MM.1S (cell line): ENCODE results near the gene TERT.

Source experiments
- DNase-seq: peaks from one replicate; pipeline ENCODE4 v3.0.0-alpha.2; 2015
- H2AFZ ChIP-seq: fragments of 300-600 bp; sonication (generic); 2 replicates; pipeline ENCODE4 v1.6.0; 2016; ENCODE audit warnings: antibody characterized with exemption, low read length
- H3F3A ChIP-seq: fragments of 300-600 bp; sonication (generic); 2 replicates; pipeline ENCODE4 v1.6.1; 2016; ENCODE audit warnings: mild to moderate bottlenecking, antibody characterized with exemption, low read length, moderate library complexity, mixed read lengths; ENCODE audit not compliant: insufficient read depth
- H3K27ac ChIP-seq: fragments of 300-600 bp; sonication (generic); 2 replicates; pipeline ENCODE4 v1.5.1; 2016; ENCODE audit warnings: mild to moderate bottlenecking, low read length
- H3K27me3 ChIP-seq: fragments of 300-600 bp; sonication (generic); replicated peaks from 2 replicates; pipeline ENCODE4 v1.6.0; 2016; ENCODE audit warnings: low read length; ENCODE audit not compliant: insufficient read depth
- H3K36me3 ChIP-seq: fragments of 300-600 bp; sonication (generic); replicated peaks from 2 replicates; pipeline ENCODE4 v1.6.1; 2016; ENCODE audit warnings: mild to moderate bottlenecking, low read length, mixed read lengths; ENCODE audit not compliant: insufficient read depth
- H3K4me1 ChIP-seq: fragments of 300-600 bp; sonication (generic); 2 replicates; pipeline ENCODE4 v1.6.1; 2016; ENCODE audit warnings: low read length, mixed read lengths
- H3K4me2 ChIP-seq: fragments of 300-600 bp; sonication (generic); 2 replicates; pipeline ENCODE4 v1.6.0; 2016; ENCODE audit warnings: low read depth, low read length
- H3K4me3 ChIP-seq: fragments of 300-600 bp; sonication (generic); 2 replicates; pipeline ENCODE4 v1.5.1; 2016; ENCODE audit warnings: low read length, mixed read lengths
- H3K79me2 ChIP-seq: fragments of 300-600 bp; sonication (generic); 2 replicates; pipeline ENCODE4 v1.6.1; 2016; ENCODE audit warnings: mixed run types, low read length, mixed read lengths
- H3K9ac ChIP-seq: fragments of 300-600 bp; sonication (generic); 2 replicates; pipeline ENCODE4 v1.6.1; 2016; ENCODE audit warnings: low read length, mixed read lengths
- H3K9me2 ChIP-seq: fragments of 300-600 bp; sonication (generic); replicated peaks from 2 replicates; pipeline ENCODE4 v1.6.1; 2016; ENCODE audit warnings: mild to moderate bottlenecking, low read length, mixed read lengths; ENCODE audit not compliant: insufficient read depth
- H3K9me3 ChIP-seq: fragments of 300-600 bp; sonication (generic); replicated peaks from 2 replicates; pipeline ENCODE4 v1.6.1; 2016; ENCODE audit warnings: mild to moderate bottlenecking, low read length, mixed read lengths; ENCODE audit not compliant: insufficient read depth
- H4K20me1 ChIP-seq: fragments of 300-600 bp; sonication (generic); 2 replicates; pipeline ENCODE4 v1.6.1; 2016; ENCODE audit warnings: mild to moderate bottlenecking, low read length, moderate library complexity, mixed read lengths; ENCODE audit not compliant: insufficient read depth
- EZH2 ChIP-seq: fragments of 300-600 bp; sonication (generic); optimal IDR thresholded peaks from 2 replicates; pipeline ENCODE3; 2017; ENCODE audit warnings: low read depth, mild to moderate bottlenecking, antibody characterized with exemption, low read length, mixed read lengths
- EZH2phosphoT487 ChIP-seq: fragments of 300-600 bp; sonication (generic); IDR thresholded peaks from 2 replicates; pipeline ENCODE4 v1.6.1; 2018; ENCODE audit warnings: antibody characterized with exemption, low read length
- TF ChIP-seq, protein P1 (sequence below): fragments of 300-600 bp; sonication (generic); IDR thresholded peaks from 2 replicates; pipeline ENCODE4 v1.5.1; 2016; ENCODE audit warnings: antibody characterized with exemption, low read length, mixed read lengths

Gene TERT

DNA sequence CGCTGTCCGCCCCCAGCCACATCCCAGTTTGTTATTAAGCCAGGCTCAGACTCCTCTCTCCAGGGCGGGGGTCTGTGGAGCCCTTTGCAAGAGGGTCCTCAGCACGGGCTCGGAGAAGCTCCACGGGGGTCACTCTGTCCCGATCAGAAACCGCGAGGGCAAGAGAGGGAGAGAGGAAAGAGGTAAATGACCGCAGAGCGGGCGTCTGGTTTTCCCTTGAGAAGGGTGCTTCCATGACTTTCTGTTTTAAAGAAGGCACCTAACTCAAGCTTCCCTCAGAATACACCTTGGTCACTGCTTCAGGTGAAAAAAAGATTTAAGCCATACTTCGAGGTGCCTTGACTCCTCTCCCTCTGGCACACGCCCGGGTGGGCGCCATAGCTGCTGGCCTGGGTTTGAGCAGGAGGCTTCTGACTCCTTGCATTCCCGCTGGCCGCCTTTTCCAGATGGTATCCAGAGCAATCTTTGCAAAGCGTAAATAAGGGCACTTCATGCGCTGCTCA is 5.8 kb upstream of the TERT start:
- Histone ChIP-seq H4K20me1 (no peaks in the 10 kb centered on the region), H3K27ac (no peak overlapping the region), H3K9me2 (no peaks in the 10 kb centered on the region), H3K4me3 (no peak overlapping the region), H3F3A (0 out of 2 replicates have a peak, but pooled peaks cover 6% of the 10 kb centered on the region), H3K9ac (no peak overlapping the region), H3K4me1 (no peaks in the 10 kb centered on the region), H3K9me3 (no peaks in the 10 kb centered on the region), H2AFZ (no peak overlapping the region), H3K36me3 (no peaks in the 10 kb centered on the region), H3K27me3 (no peaks in the 10 kb centered on the region), H3K4me2 (no peak overlapping the region), H3K79me2 (no peaks in the 10 kb centered on the region)
- no peak for DNase-seq
- no peak for TF ChIP-seq EZH2
- TF ChIP-seq EZH2phosphoT487, result no peak

DNA sequence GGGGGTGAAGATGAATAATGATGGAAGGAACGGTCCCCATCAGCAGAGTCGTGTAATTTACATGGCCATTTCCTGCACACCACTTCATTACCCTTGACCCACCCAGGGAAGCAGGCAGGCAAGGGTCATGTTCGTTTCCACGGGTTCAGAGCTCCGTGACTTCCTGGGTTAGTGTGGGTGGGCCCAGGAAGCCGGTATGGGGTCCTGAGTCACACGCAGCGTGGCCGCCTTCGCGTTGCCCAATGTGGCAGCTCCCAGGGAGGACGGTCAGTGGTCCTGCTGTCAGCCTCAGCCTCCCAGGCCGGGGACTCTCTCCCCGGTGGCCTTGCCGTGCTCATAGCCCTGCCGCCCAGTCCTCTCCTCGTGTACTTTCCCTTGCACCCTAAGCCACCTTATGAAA is 5.1 kb upstream of the TERT start:
- no peaks in the 10 kb centered on the region for H3K79me2 ChIP-seq
- H3K27ac ChIP-seq, result no peak overlapping the region
- no peaks in the 10 kb centered on the region for H3K36me3 ChIP-seq
- DNase-seq, result no peak
- H3F3A ChIP-seq, result 0 out of 2 replicates have a peak, but pooled peaks cover 6% of the 10 kb centered on the region
- no peaks in the 10 kb centered on the region for H3K9me3 ChIP-seq
- no peak overlapping the region for H3K4me2 ChIP-seq
- no peaks in the 10 kb centered on the region for H3K27me3 ChIP-seq
- no peak overlapping the region for H3K4me3 ChIP-seq
- TF ChIP-seq, protein P1, sequence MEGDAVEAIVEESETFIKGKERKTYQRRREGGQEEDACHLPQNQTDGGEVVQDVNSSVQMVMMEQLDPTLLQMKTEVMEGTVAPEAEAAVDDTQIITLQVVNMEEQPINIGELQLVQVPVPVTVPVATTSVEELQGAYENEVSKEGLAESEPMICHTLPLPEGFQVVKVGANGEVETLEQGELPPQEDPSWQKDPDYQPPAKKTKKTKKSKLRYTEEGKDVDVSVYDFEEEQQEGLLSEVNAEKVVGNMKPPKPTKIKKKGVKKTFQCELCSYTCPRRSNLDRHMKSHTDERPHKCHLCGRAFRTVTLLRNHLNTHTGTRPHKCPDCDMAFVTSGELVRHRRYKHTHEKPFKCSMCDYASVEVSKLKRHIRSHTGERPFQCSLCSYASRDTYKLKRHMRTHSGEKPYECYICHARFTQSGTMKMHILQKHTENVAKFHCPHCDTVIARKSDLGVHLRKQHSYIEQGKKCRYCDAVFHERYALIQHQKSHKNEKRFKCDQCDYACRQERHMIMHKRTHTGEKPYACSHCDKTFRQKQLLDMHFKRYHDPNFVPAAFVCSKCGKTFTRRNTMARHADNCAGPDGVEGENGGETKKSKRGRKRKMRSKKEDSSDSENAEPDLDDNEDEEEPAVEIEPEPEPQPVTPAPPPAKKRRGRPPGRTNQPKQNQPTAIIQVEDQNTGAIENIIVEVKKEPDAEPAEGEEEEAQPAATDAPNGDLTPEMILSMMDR, result no peak
- TF ChIP-seq EZH2phosphoT487 (no peak), EZH2 (no peak)
- H4K20me1 ChIP-seq, result no peaks in the 10 kb centered on the region
- no peaks in the 10 kb centered on the region for H3K9me2 ChIP-seq
- no peak overlapping the region for H2AFZ ChIP-seq
- no peaks in the 10 kb centered on the region for H3K4me1 ChIP-seq
- no peak overlapping the region for H3K9ac ChIP-seq

DNA sequence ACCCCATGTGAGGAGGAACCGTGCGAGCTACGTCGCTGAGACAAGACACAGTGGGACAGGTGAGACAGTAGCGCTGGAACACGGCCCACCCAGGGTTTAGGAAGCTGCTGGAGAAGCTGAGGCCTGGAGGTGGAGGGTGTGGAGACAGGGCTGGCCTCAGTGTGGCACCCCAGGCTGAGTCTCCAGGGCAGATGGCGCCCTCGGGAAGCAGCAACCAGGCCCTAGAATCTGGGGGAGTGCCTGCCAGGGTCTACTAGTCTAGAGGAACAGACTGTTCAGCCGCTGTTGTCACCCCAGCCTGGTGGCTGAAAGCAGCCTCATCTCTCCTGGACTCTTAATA is 4.6 kb upstream of the TERT start:
- 0 out of 2 replicates have a peak, but pooled peaks cover 6% of the 10 kb centered on the region for H3F3A ChIP-seq
- H4K20me1 ChIP-seq, result no peaks in the 10 kb centered on the region
- H3K9me2 ChIP-seq, result no peaks in the 10 kb centered on the region
- no peaks in the 10 kb centered on the region for H3K9me3 ChIP-seq
- H3K4me3 ChIP-seq, result no peak overlapping the region
- H3K4me2 ChIP-seq, result no peak overlapping the region
- no peaks in the 10 kb centered on the region for H3K79me2 ChIP-seq
- H2AFZ ChIP-seq, result no peak overlapping the region
- no peak for DNase-seq
- H3K27me3 ChIP-seq, result no peaks in the 10 kb centered on the region
- no peak overlapping the region for H3K27ac ChIP-seq
- H3K9ac ChIP-seq, result no peak overlapping the region
- H3K4me1 ChIP-seq, result no peaks in the 10 kb centered on the region
- H3K36me3 ChIP-seq, result no peaks in the 10 kb centered on the region
- no peak for TF ChIP-seq EZH2
- no peak for TF ChIP-seq EZH2phosphoT487
- TF ChIP-seq, protein P1, result no peak

DNA sequence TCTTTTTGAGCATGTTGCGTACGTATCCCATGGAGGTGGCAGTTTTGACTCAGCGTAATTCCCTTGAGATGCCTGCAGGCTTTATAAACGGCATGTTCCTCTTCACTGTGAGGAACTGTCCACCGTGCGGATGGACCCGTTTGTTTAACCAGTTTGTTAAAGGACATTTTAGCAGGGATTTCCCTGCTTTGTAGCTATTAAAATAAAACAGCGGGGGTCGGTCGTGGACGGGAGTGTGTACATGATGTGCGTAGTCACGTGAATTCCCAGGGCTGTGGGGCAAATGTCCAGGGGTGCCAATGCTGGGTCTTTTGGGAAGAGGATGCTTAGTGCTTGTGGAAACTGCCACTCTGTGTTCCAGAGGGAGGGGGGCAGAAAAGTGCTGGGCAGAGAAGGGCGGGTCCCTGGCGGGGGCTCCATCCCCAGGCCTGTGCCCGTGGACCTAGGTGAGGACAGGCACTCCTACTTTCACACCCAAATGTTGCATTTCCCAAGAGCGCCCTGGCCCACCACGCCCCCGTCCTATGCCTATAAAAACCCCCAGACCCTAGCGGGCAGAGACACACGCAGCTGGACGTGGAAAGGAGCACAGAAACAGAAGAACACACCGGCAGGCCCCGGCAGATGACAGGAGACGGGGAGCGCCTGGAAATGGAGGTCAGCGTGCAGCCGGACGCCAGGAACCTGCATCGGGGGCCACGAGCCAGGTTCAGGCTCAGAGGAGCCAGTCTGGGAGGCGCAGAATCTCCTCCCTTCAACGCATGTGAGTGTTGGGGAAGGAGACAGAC is 4.0 kb upstream of the TERT start:
- H3K9ac ChIP-seq, result no peak overlapping the region
- no peaks in the 10 kb centered on the region for H3K9me2 ChIP-seq
- no peak overlapping the region for H3K4me3 ChIP-seq
- no peak overlapping the region for H2AFZ ChIP-seq
- no peaks in the 10 kb centered on the region for H3K9me3 ChIP-seq
- no peaks in the 10 kb centered on the region for H3K79me2 ChIP-seq
- no peak overlapping the region for H3K4me2 ChIP-seq
- H3K36me3 ChIP-seq, result no peaks in the 10 kb centered on the region
- no peak overlapping the region for H3K27ac ChIP-seq
- H3F3A ChIP-seq, result 0 out of 2 replicates have a peak, but pooled peaks cover 6% of the 10 kb centered on the region
- no peaks in the 10 kb centered on the region for H3K4me1 ChIP-seq
- DNase-seq, result no peak
- TF ChIP-seq EZH2, result no peak
- no peak for TF ChIP-seq EZH2phosphoT487
- TF ChIP-seq, protein P1, result no peak
- H4K20me1 ChIP-seq, result no peaks in the 10 kb centered on the region
- no peaks in the 10 kb centered on the region for H3K27me3 ChIP-seq
